RWPE2 (cell line): ENCODE results near the gene HOXD11.

ENCODE experiments used
- ATAC-seq: fragments of 200-7000 bp; cut with Tn5 transposase; 3 replicates; pipeline ENCODE4 v1.9.1; 2021; ENCODE audit warnings: low read depth
- DNase-seq: peaks from one replicate; pipeline ENCODE4 v3.0.0-alpha.2; 2020; ENCODE audit warnings: low spot score
- H3K27ac ChIP-seq: fragments of 450-650 bp; 2 replicates; pipeline ENCODE4 v1.5.1; 2017; ENCODE audit warnings: mild to moderate bottlenecking; ENCODE audit not compliant: poor library complexity, severe bottlenecking
- H3K27me3 ChIP-seq: fragments of 250-450 bp; sonication (Bioruptor Pico); 2 replicates; pipeline ENCODE4 v1.5.1; 2021; ENCODE audit warnings: mild to moderate bottlenecking, moderate library complexity; ENCODE audit not compliant: insufficient read depth, poor library complexity, severe bottlenecking
- H3K36me3 ChIP-seq: fragments of 250-450 bp; sonication (Bioruptor Pico); 2 replicates; pipeline ENCODE4 v1.5.1; 2020; ENCODE audit warnings: low read depth, mild to moderate bottlenecking, moderate library complexity
- H3K4me1 ChIP-seq: fragments of 250-450 bp; sonication (Bioruptor Pico); 2 replicates; pipeline ENCODE4 v1.5.1; 2021; ENCODE audit warnings: mild to moderate bottlenecking, moderate library complexity; ENCODE audit not compliant: insufficient read depth, poor library complexity, severe bottlenecking
- H3K4me3 ChIP-seq: fragments of 250-450 bp; sonication (Bioruptor Pico); 2 replicates; pipeline ENCODE4 v1.5.1; 2021; ENCODE audit warnings: mild to moderate bottlenecking, moderate library complexity; ENCODE audit not compliant: severe bottlenecking
- H3K9me3 ChIP-seq: fragments of 250-450 bp; sonication (Bioruptor Pico); 2 replicates; pipeline ENCODE4 v1.5.1; 2021; ENCODE audit warnings: mild to moderate bottlenecking, moderate library complexity; ENCODE audit not compliant: severe bottlenecking
- TF ChIP-seq, protein P1 (sequence below): fragments of 450-650 bp; IDR thresholded peaks from one replicate; pipeline ENCODE4 v1.5.1; 2017; ENCODE audit warnings: mild to moderate bottlenecking, moderate library complexity; ENCODE audit not compliant: poor library complexity, severe bottlenecking

HOXD11 gene

GRCh38 chr2:176150584-176151441, 43.7 kb downstream of the HOXD11 start:
- TF ChIP-seq, protein P1, sequence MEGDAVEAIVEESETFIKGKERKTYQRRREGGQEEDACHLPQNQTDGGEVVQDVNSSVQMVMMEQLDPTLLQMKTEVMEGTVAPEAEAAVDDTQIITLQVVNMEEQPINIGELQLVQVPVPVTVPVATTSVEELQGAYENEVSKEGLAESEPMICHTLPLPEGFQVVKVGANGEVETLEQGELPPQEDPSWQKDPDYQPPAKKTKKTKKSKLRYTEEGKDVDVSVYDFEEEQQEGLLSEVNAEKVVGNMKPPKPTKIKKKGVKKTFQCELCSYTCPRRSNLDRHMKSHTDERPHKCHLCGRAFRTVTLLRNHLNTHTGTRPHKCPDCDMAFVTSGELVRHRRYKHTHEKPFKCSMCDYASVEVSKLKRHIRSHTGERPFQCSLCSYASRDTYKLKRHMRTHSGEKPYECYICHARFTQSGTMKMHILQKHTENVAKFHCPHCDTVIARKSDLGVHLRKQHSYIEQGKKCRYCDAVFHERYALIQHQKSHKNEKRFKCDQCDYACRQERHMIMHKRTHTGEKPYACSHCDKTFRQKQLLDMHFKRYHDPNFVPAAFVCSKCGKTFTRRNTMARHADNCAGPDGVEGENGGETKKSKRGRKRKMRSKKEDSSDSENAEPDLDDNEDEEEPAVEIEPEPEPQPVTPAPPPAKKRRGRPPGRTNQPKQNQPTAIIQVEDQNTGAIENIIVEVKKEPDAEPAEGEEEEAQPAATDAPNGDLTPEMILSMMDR = no peak
- ATAC-seq = no peak
- Histone ChIP-seq H3K9me3 (no peaks in the 10 kb centered on the region), H3K4me1 (no peaks in the 10 kb centered on the region), H3K36me3 (no peaks in the 10 kb centered on the region), H3K27me3 (no peaks in the 10 kb centered on the region), H3K27ac (no peak overlapping the region), H3K4me3 (no peak overlapping the region)
- no peak for DNase-seq

DNA sequence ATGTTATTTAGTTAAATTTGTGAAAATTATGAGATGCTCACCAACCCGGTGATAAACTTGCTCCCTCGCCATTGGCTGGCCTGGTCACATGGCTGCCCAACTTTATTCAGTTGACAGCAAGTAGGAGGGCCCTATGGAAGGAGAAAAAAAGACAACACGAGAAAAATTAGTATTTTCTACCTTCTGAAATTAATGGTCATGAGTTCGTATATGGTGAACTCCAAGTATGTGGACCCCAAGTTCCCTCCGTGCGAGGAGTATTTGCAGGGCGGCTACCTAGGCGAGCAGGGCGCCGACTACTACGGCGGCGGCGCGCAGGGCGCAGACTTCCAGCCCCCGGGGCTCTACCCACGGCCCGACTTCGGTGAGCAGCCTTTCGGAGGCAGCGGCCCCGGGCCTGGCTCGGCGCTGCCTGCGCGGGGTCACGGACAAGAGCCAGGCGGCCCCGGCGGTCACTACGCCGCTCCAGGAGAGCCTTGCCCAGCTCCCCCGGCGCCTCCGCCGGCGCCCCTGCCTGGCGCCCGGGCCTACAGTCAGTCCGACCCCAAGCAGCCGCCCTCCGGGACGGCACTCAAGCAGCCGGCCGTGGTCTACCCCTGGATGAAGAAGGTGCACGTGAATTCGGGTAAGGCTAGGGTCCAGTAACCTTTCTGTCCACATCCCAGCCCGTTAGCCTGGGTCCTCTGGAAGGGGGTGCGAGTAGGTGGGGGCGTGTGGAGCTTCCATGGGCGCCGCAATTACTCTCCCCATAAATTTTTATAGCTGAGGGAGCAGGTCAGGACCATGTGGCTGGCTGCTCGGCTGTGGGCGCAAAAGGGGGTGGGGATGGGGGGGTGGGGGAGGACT, 44.6 kb downstream of the HOXD11 start, which contains the start of gene HOXD4:
Gene HOXD4, plus strand, starts transcription at position 109 of the 846 bp plus-strand sequence. Its CDS starts 84 bp downstream, at position 193.
- no peak within 1 kb of the TSS for H3K4me3 ChIP-seq

GRCh38 chr2:176152350-176153181, 45.5 kb downstream of the HOXD11 start:
- H3K36me3 ChIP-seq = no peaks in the 10 kb centered on the region
- peaks cover 3% of the 10 kb centered on the region for H3K27me3 ChIP-seq
- H3K27ac ChIP-seq = no peak overlapping the region
- no peak for ATAC-seq
- no peak overlapping the region for H3K4me3 ChIP-seq
- no peak for DNase-seq
- no peaks in the 10 kb centered on the region for H3K4me1 ChIP-seq
- TF ChIP-seq, protein P1 = no peak
- no peaks in the 10 kb centered on the region for H3K9me3 ChIP-seq

More for the DNA sequence above, 44.6 kb downstream of the HOXD11 start, which contains the start of gene HOXD4:
- Histone ChIP-seq H3K27ac (no peak within 1 kb of the TSS), H3K4me1 (no peaks in the 10 kb centered on the region), H3K9me3 (no peaks in the 10 kb centered on the region), H3K36me3 (no peaks in the 10 kb centered on the region), H3K27me3 (no peaks in the 10 kb centered on the region)
- peak; percentile 44 for DNase-seq
- TF ChIP-seq, protein P1 = no peak
- ATAC-seq = no peak

GRCh38 chr2:176154576-176155252, 47.6 kb downstream of the HOXD11 start:
- Histone ChIP-seq H3K4me1 (no peaks in the 10 kb centered on the region), H3K27ac (no peak overlapping the region), H3K9me3 (no peaks in the 10 kb centered on the region), H3K36me3 (no peaks in the 10 kb centered on the region), H3K4me3 (no peak overlapping the region), H3K27me3 (peaks cover 15% of the 10 kb centered on the region)
- ATAC-seq (no peak), DNase-seq (no peak)
- TF ChIP-seq, protein P1 = no peak
